ENCODE results near the gene COMMD3.
A peak's percentile ranks its signal among the peaks of the same experiment; 100 is the strongest.

Gene COMMD3

DNA sequence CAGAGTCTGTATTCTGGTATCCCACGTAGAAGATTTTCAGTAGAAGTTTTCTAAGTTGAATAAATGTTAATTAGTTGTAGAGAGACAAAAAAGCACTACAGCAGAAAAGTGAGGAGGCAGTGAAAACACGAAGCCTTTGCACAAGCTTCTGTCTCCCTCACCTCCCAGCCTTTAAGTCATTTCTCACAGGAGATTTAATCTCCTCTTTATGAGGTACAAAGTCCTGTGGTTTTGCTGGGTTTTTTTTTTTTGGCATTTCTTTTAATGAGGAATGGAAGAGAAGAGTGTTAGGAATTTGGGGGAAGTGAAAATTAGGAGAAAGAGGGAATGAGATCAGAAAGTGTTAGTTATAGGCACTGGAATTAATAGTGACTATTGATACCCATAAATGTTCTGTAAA, 50.6 kb downstream of the COMMD3 start:
- no peak for DNase-seq (ENCODE audit: low spot score)

- DNase-seq (ENCODE audit: low spot score): no peak
Measured at GRCh38 chr10:22367471-22367870, 51.3 kb downstream of the COMMD3 start.

- DNase-seq (ENCODE audit: low spot score): no peak
Measured at GRCh38 chr10:22368402-22368801, 52.2 kb downstream of the COMMD3 start.

GRCh38 chr10:22368981-22369380, 52.8 kb downstream of the COMMD3 start:
- DNase-seq (ENCODE audit: low spot score): no peak

DNA sequence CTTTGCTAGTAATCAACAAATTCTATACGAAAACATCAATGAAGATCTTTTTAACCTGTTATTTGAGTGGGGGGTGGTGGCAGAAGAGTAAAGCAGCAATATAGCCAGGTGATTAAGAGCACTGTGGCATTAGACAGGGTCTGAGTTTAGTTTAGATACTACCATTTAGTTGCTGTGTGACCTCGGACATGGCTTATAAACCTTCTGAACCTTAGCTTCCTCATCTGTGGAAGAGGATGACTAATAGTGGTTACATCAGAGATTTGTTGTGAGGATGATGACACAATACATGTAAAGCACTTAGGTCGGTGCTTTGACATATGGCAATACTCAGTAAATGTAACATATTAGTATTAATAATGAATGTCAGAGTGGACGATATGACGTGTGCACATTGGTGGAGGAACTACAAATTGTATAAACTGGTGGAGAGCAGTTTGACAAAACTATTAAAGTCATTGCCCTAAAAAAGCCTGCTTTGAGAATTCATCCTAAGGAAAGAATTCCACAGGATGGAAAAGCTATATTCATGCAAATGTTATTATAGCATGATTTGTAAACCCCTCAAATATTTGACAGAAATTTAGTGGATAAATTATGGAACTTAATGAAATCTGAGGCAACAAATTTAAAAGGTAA, 53.4 kb downstream of the COMMD3 start:
- DNase-seq (ENCODE audit: low spot score): peak; percentile 50

All from kidney capillary endothelial cell (primary cell).